Measurements from ENCODE around the gene EXOC1. TPM values are rescaled to one million over a fixed set of nuclear protein-coding genes. Genes with fewer than 3 reads are reported as not detected.

Gene EXOC1
- total and polyA plus RNA-seq, 9 of the 15 experiments (the other 6 are each of a cell fraction or from before 2014, with no cell fraction given), result 16.0 to 45.5 (median 26.2) TPM

DNA sequence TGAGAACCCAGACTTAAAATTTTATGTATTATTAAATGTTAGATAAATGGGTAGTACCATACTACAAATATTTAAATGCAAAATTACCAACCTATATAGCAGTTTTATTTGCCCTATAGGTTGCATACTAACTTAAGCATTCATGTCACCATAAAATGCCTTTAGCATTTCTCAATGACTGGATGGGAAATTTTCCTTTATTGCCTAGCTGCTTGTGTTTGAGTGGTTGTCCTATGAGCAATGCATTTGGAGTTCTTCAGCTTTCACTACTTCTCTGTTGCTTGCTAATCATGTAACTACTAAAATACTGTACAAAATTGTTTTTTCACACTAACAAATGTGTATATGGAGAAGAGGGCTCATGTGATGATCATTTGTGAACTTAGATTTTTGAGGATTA, 51.1 kb downstream of the EXOC1 start:
- no peaks in the 10 kb centered on the region for H3K79me2 ChIP-seq (ENCODE audit: control insufficient read depth, insufficient read depth, low read length)
- no peak for ATAC-seq
- CTCF ChIA-PET (ENCODE audit: low intra/inter-chr PET ratio), result no interaction called here
- POLR2A ChIA-PET, result no interaction called here
- H3K4me2 ChIP-seq (ENCODE audit: insufficient read depth, low read length), result no peak overlapping the region
- no peak overlapping the region for H3K4me3 ChIP-seq
- BruUV-seq (replicated peaks), result TSS peak; percentile 44
- H4K20me1 ChIP-seq (replicated peaks; ENCODE audit: control insufficient read depth, insufficient read depth, low read length), result no peaks in the 10 kb centered on the region
- no peaks in the 10 kb centered on the region for H3K9me1 ChIP-seq (ENCODE audit: control insufficient read depth, insufficient read depth, low read length)
- H3K27me3 ChIP-seq (ENCODE audit: control insufficient read depth in 2 of 2, insufficient read depth in 2 of 2, low read length in 2 of 2), result no peaks in the 10 kb centered on the region
- intact Hi-C loops (cut with micrococcal nuclease), result no loop called here
- H3K27ac ChIP-seq (ENCODE audit: extremely low read depth, low read depth, low read length), result no peak overlapping the region
- FAIRE-seq, result no peak
- H3K36me3 ChIP-seq (ENCODE audit: control insufficient read depth, insufficient read depth, low read length), result peaks cover 33% of the 10 kb centered on the region; the same call in 2 of the 3 replicates
- H3K9me3 ChIP-seq (replicated peaks; ENCODE audit: control insufficient read depth, insufficient read depth, low read depth, low read length), result no peaks in the 10 kb centered on the region
- no peak for DNase-seq (ENCODE audit: extremely low read depth in 1 of 4, low spot score in 3 of 4)
- in situ Hi-C loops (cut with MboI), result no loop called here
- H2AFZ ChIP-seq (ENCODE audit: low read depth, low read length), result no peak overlapping the region
- H3K9ac ChIP-seq (ENCODE audit: insufficient read depth in 1 of 2, low read depth in 2 of 2, low read length in 2 of 2), result no peak overlapping the region
- no peaks in the 10 kb centered on the region for H3K4me1 ChIP-seq (replicated peaks in 1 of 2; ENCODE audit: control insufficient read depth in 2 of 2, insufficient read depth in 2 of 2, low read length in 2 of 2)
- no peak for TF ChIP-seq NCOA1 (IDR thresholded peaks at IDR 0.05; ENCODE audit: low read depth)
- no peak for TF ChIP-seq SMARCC2 (IDR thresholded peaks at IDR 0.05; ENCODE audit: low read depth)
- no peak for TF ChIP-seq PHB (CRISPR knock-in tag; IDR thresholded peaks at IDR 0.05)
- no peak for TF ChIP-seq C11orf30 (IDR thresholded peaks at IDR 0.05; ENCODE audit: low read depth)
- TF ChIP-seq SRF (CRISPR knock-in tag; IDR thresholded peaks at IDR 0.05), result no peak
- TF ChIP-seq STAT5B (CRISPR knock-in tag; IDR thresholded peaks at IDR 0.05), result no peak
- no peak for TF ChIP-seq TBP (optimal IDR thresholded peaks at IDR 0.05; ENCODE audit: low read depth, low read length)
- TF ChIP-seq, protein P1, sequence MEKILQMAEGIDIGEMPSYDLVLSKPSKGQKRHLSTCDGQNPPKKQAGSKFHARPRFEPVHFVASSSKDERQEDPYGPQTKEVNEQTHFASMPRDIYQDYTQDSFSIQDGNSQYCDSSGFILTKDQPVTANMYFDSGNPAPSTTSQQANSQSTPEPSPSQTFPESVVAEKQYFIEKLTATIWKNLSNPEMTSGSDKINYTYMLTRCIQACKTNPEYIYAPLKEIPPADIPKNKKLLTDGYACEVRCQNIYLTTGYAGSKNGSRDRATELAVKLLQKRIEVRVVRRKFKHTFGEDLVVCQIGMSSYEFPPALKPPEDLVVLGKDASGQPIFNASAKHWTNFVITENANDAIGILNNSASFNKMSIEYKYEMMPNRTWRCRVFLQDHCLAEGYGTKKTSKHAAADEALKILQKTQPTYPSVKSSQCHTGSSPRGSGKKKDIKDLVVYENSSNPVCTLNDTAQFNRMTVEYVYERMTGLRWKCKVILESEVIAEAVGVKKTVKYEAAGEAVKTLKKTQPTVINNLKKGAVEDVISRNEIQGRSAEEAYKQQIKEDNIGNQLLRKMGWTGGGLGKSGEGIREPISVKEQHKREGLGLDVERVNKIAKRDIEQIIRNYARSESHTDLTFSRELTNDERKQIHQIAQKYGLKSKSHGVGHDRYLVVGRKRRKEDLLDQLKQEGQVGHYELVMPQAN (IDR thresholded peaks at IDR 0.05; ENCODE audit: borderline replicate concordance), result no peak
- TF ChIP-seq NCOR1 (IDR thresholded peaks at IDR 0.05), result no peak
- TF ChIP-seq, protein P2, sequence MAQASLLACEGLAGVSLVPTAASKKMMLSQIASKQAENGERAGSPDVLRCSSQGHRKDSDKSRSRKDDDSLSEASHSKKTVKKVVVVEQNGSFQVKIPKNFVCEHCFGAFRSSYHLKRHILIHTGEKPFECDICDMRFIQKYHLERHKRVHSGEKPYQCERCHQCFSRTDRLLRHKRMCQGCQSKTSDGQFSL (CRISPR knock-in tag; IDR thresholded peaks at IDR 0.05), result no peak
- TF ChIP-seq, protein P2 (tag; IDR thresholded peaks at IDR 0.05), result no peak
- TF ChIP-seq, protein P3, sequence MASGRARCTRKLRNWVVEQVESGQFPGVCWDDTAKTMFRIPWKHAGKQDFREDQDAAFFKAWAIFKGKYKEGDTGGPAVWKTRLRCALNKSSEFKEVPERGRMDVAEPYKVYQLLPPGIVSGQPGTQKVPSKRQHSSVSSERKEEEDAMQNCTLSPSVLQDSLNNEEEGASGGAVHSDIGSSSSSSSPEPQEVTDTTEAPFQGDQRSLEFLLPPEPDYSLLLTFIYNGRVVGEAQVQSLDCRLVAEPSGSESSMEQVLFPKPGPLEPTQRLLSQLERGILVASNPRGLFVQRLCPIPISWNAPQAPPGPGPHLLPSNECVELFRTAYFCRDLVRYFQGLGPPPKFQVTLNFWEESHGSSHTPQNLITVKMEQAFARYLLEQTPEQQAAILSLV (tag; IDR thresholded peaks at IDR 0.05), result no peak
- TF ChIP-seq, protein P4, sequence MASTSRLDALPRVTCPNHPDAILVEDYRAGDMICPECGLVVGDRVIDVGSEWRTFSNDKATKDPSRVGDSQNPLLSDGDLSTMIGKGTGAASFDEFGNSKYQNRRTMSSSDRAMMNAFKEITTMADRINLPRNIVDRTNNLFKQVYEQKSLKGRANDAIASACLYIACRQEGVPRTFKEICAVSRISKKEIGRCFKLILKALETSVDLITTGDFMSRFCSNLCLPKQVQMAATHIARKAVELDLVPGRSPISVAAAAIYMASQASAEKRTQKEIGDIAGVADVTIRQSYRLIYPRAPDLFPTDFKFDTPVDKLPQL (IDR thresholded peaks at IDR 0.05; ENCODE audit: extremely low read depth, insufficient read length), result no peak
- no peak for TF ChIP-seq ESRRA (IDR thresholded peaks at IDR 0.05; ENCODE audit: borderline replicate concordance, low read depth)
- TF ChIP-seq ZNF696 (CRISPR knock-in tag; conservative IDR thresholded peaks at IDR 0.05), result no peak
- TF ChIP-seq ZNF263 (CRISPR knock-in tag; IDR thresholded peaks at IDR 0.05; ENCODE audit: borderline replicate concordance), result no peak
- TF ChIP-seq, protein P5, sequence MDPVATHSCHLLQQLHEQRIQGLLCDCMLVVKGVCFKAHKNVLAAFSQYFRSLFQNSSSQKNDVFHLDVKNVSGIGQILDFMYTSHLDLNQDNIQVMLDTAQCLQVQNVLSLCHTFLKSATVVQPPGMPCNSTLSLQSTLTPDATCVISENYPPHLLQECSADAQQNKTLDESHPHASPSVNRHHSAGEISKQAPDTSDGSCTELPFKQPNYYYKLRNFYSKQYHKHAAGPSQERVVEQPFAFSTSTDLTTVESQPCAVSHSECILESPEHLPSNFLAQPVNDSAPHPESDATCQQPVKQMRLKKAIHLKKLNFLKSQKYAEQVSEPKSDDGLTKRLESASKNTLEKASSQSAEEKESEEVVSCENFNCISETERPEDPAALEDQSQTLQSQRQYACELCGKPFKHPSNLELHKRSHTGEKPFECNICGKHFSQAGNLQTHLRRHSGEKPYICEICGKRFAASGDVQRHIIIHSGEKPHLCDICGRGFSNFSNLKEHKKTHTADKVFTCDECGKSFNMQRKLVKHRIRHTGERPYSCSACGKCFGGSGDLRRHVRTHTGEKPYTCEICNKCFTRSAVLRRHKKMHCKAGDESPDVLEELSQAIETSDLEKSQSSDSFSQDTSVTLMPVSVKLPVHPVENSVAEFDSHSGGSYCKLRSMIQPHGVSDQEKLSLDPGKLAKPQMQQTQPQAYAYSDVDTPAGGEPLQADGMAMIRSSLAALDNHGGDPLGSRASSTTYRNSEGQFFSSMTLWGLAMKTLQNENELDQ (CRISPR knock-in tag; IDR thresholded peaks at IDR 0.05; ENCODE audit: borderline replicate concordance), result no peak
- TF ChIP-seq RHOXF2B (CRISPR knock-in tag; conservative IDR thresholded peaks at IDR 0.05), result no peak

All from K562 (cell line).